Measurements from ENCODE around the gene CNN2.
"Not testable (repeated sequence)": the region's sequence is repeated elsewhere in the genome, so short reads cannot be mapped to it uniquely, and the experiment has no call there.

CNN2 gene

GRCh38 chr19:1023883-1024188, 2.6 kb upstream of the CNN2 start:
- H3K4me1 ChIP-seq (ENCODE audit: control insufficient read depth, insufficient read depth, low read length): peaks cover 15% of the 10 kb centered on the region
- not testable (repeated sequence) for H3K4me3 ChIP-seq (ENCODE audit: low read length); H3K9me3 ChIP-seq (replicated peaks; ENCODE audit: low read length); H3K9ac ChIP-seq (ENCODE audit: low read depth, low read length); H3K4me2 ChIP-seq (ENCODE audit: low read length); H3K36me3 ChIP-seq (ENCODE audit: insufficient read depth, low read length); H3K27me3 ChIP-seq (ENCODE audit: control insufficient read depth, insufficient read depth, low read length)

GRCh38 chr19:1025080-1025479, 1.3 kb upstream of the CNN2 start:
- peaks cover 14% of the 10 kb centered on the region for H3K4me1 ChIP-seq (ENCODE audit: control insufficient read depth, insufficient read depth, low read length)
- H3K4me2 ChIP-seq (ENCODE audit: low read length); H3K36me3 ChIP-seq (ENCODE audit: insufficient read depth, low read length): not testable (repeated sequence)

GRCh38 chr19:1026783-1027649, 608 bp downstream of the CNN2 start:
- Histone ChIP-seq H3K4me2 (ENCODE audit: low read length) (peak overlapping the region; percentile 98), H3K4me1 (ENCODE audit: control insufficient read depth, insufficient read depth, low read length) (peaks cover 15% of the 10 kb centered on the region), H3K27me3 (ENCODE audit: control insufficient read depth, insufficient read depth, low read length) (no peaks in the 10 kb centered on the region), H3K9me3 (replicated peaks; ENCODE audit: low read length) (no peaks in the 10 kb centered on the region), H3K36me3 (ENCODE audit: insufficient read depth, low read length) (peaks cover 17% of the 10 kb centered on the region), H3K4me3 (ENCODE audit: low read length) (peak overlapping the region; percentile 100), H3K9ac (ENCODE audit: low read depth, low read length) (peak overlapping the region; percentile 95)

More at GRCh38 chr19:1025080-1025479, 1.3 kb upstream of the CNN2 start:
- H3K9me3 ChIP-seq (replicated peaks; ENCODE audit: low read length); H3K27me3 ChIP-seq (ENCODE audit: control insufficient read depth, insufficient read depth, low read length); H3K4me3 ChIP-seq (ENCODE audit: low read length); H3K9ac ChIP-seq (ENCODE audit: low read depth, low read length): not testable (repeated sequence)

- H3K4me1 ChIP-seq (ENCODE audit: control insufficient read depth, insufficient read depth, low read length): peaks cover 15% of the 10 kb centered on the region
- peaks cover 23% of the 10 kb centered on the region for H3K36me3 ChIP-seq (ENCODE audit: insufficient read depth, low read length)
- peak overlapping the region; percentile 95 for H3K9ac ChIP-seq (ENCODE audit: low read depth, low read length)
- H3K9me3 ChIP-seq (replicated peaks; ENCODE audit: low read length): no peaks in the 10 kb centered on the region
- no peaks in the 10 kb centered on the region for H3K27me3 ChIP-seq (ENCODE audit: control insufficient read depth, insufficient read depth, low read length)
- H3K4me2 ChIP-seq (ENCODE audit: low read length): peak overlapping the region; percentile 98
- peak overlapping the region; percentile 100 for H3K4me3 ChIP-seq (ENCODE audit: low read length)
These were observed 1.2 kb downstream of the CNN2 start for GRCh38 chr19:1027650-1028061.

GRCh38 chr19:1028062-1028926, 1.9 kb downstream of the CNN2 start:
- peak overlapping the region; percentile 98 for H3K4me2 ChIP-seq (ENCODE audit: low read length)
- H3K9ac ChIP-seq (ENCODE audit: low read depth, low read length): peak overlapping the region; percentile 95
- peak overlapping the region; percentile 100 for H3K4me3 ChIP-seq (ENCODE audit: low read length)

GRCh38 chr19:1032264-1032867, 6.0 kb downstream of the CNN2 start:
- no peak overlapping the region for H3K9ac ChIP-seq (ENCODE audit: low read depth, low read length)
- H3K36me3 ChIP-seq (ENCODE audit: insufficient read depth, low read length): peaks cover 49% of the 10 kb centered on the region
- peaks cover 13% of the 10 kb centered on the region for H3K4me1 ChIP-seq (ENCODE audit: control insufficient read depth, insufficient read depth, low read length)
- H3K4me3 ChIP-seq (ENCODE audit: low read length): no peak overlapping the region
- no peaks in the 10 kb centered on the region for H3K9me3 ChIP-seq (replicated peaks; ENCODE audit: low read length)
- H3K27me3 ChIP-seq (ENCODE audit: control insufficient read depth, insufficient read depth, low read length): no peaks in the 10 kb centered on the region
- H3K4me2 ChIP-seq (ENCODE audit: low read length): no peak overlapping the region

More at GRCh38 chr19:1028062-1028926, 1.9 kb downstream of the CNN2 start:
- Histone ChIP-seq H3K27me3 (ENCODE audit: control insufficient read depth, insufficient read depth, low read length) (no peaks in the 10 kb centered on the region), H3K9me3 (replicated peaks; ENCODE audit: low read length) (no peaks in the 10 kb centered on the region), H3K4me1 (ENCODE audit: control insufficient read depth, insufficient read depth, low read length) (peaks cover 15% of the 10 kb centered on the region), H3K36me3 (ENCODE audit: insufficient read depth, low read length) (peaks cover 29% of the 10 kb centered on the region)

GRCh38 chr19:1035998-1036621, 9.7 kb downstream of the CNN2 start:
- Histone ChIP-seq H3K4me1 (ENCODE audit: control insufficient read depth, insufficient read depth, low read length) (peaks cover 28% of the 10 kb centered on the region), H3K27me3 (ENCODE audit: control insufficient read depth, insufficient read depth, low read length) (no peaks in the 10 kb centered on the region), H3K4me3 (ENCODE audit: low read length) (no peak overlapping the region), H3K4me2 (ENCODE audit: low read length) (no peak overlapping the region), H3K9me3 (replicated peaks; ENCODE audit: low read length) (no peaks in the 10 kb centered on the region), H3K36me3 (ENCODE audit: insufficient read depth, low read length) (peaks cover 56% of the 10 kb centered on the region), H3K9ac (ENCODE audit: low read depth, low read length) (no peak overlapping the region)

GRCh38 chr19:1037621-1038064, 11.2 kb downstream of the CNN2 start:
- Histone ChIP-seq H3K9me3 (replicated peaks; ENCODE audit: low read length) (no peaks in the 10 kb centered on the region), H3K4me1 (ENCODE audit: control insufficient read depth, insufficient read depth, low read length) (peaks cover 43% of the 10 kb centered on the region), H3K27me3 (ENCODE audit: control insufficient read depth, insufficient read depth, low read length) (no peaks in the 10 kb centered on the region), H3K4me3 (ENCODE audit: low read length) (no peak overlapping the region), H3K9ac (ENCODE audit: low read depth, low read length) (peak overlapping the region; percentile 36), H3K4me2 (ENCODE audit: low read length) (peak overlapping the region; percentile 18), H3K36me3 (ENCODE audit: insufficient read depth, low read length) (peaks cover 46% of the 10 kb centered on the region)

- peaks cover 50% of the 10 kb centered on the region for H3K4me1 ChIP-seq (ENCODE audit: control insufficient read depth, insufficient read depth, low read length)
- peak overlapping the region; percentile 7 for H3K9ac ChIP-seq (ENCODE audit: low read depth, low read length)
These were observed 12.7 kb downstream of the CNN2 start for GRCh38 chr19:1038978-1039645.

GRCh38 chr19:1039646-1040475, 13.5 kb downstream of the CNN2 start, which contains the start of gene ABCA7:
Gene ABCA7 (plus strand): TSS chr19:1040107. CDS start chr19:1041362, 1,255 bp downstream.
- Histone ChIP-seq H3K4me3 (ENCODE audit: low read length) (peak within 1 kb of the TSS; percentile 69), H3K9ac (ENCODE audit: low read depth, low read length) (peak within 1 kb of the TSS; percentile 31), H3K4me1 (ENCODE audit: control insufficient read depth, insufficient read depth, low read length) (peaks cover 50% of the 10 kb centered on the region), H3K4me2 (ENCODE audit: low read length) (peak within 1 kb of the TSS; percentile 92), H3K27me3 (ENCODE audit: control insufficient read depth, insufficient read depth, low read length) (no peaks in the 10 kb centered on the region), H3K36me3 (ENCODE audit: insufficient read depth, low read length) (peaks cover 37% of the 10 kb centered on the region), H3K9me3 (replicated peaks; ENCODE audit: low read length) (no peaks in the 10 kb centered on the region)

More at GRCh38 chr19:1038978-1039645, 12.7 kb downstream of the CNN2 start:
- Histone ChIP-seq H3K9me3 (replicated peaks; ENCODE audit: low read length) (no peaks in the 10 kb centered on the region), H3K4me3 (ENCODE audit: low read length) (peak overlapping the region; percentile 43), H3K36me3 (ENCODE audit: insufficient read depth, low read length) (peaks cover 37% of the 10 kb centered on the region), H3K4me2 (ENCODE audit: low read length) (peak overlapping the region; percentile 92), H3K27me3 (ENCODE audit: control insufficient read depth, insufficient read depth, low read length) (no peaks in the 10 kb centered on the region)
